COR-L47 (cell line): ENCODE measurements around the gene PANX1.

ENCODE experiments used
- DNase-seq: peaks from one replicate; lab custom pipeline; 2025; lab: John Stamatoyannopoulos, UW

PANX1 gene

DNA sequence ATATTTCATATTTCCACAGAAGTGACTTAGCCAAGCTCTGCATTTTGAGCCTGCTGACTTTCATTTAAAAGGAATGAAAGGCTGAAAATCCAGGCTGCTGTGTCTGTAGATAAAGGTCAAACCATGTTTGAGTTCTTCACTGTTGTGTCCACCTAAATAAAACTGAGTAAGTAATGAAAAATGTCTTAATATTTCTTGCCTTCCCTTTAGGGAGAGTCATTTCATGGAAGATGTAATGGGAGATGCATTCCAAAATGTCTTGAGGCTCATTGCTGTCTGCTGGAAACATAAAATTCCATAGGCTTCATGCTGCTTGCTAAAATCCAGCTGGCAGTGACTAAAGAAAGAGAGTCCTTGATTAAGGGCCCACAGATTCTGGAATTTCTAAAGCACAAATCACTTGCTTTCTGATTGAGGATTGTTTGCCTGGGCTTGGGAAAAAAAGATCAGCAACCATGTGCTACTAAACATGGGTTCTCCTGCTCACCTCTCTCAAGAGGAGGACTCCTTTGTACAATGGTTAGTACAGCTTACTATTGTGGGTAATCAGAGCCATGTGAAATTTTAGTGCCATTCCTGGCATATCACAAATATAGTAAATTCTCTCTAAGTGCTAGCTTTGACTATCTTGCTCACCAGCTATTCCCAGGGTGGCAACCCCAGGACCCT is 56.9 kb downstream of the PANX1 start:
- no peak for DNase-seq

DNA sequence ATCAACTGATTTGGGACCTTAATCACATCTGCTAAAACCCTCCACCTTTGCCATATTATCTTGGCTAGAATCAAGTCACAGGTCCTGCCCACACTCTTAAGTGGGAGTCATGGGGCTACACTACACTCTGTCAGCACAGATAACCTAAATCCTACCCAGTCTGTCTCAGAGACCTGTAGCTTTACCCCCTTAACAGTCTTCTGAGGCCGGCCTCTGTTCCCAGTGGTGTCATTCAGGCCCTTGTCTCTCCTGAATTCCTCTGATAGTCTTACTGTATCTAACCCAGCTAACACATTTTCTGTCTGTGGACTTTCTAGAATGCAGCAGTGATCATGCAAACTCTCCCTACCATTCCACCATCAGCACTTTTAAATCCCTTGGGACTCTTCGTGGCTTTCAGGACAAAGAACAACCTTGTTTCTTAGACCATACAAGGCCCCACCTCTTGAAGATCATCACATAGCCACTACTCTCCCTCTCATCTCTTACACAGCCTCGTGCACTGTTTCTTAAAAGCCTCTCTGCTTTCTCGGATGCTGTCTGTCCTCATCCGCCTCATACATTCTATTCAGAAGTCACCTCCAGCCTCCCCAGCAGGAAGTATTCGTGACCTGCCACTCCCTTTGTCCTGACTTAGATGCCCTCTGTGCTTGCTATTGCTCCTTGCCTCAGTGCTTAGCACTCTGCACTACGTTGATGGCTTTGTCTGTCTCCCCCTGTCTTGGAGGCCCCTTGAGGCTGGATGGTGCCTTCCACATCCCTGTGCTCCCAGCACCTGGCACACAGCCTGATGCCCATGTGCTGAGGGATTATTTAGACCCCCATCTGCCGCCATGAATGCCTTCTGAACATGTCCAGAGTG is 57.9 kb downstream of the PANX1 start:
- DNase-seq = no peak

DNA sequence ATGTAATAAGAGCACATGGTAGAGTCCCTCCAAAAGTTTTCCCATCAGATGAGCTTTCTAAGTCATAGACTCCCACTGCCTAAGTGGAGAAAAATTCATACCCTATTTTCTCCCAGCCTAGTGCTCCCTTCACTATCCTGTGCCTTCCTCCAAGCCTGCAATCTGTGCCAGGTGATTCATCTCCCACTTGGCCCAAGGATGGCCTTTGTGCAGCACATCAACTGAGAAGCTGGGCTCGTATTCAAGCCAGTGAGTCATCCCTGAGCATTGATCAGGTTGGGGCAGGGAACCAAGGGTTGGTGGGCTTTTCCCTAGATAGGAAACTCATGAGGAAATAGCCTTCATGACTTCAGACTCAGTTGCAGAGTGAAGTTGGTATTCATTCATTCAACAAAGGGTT is 64.6 kb downstream of the PANX1 start:
- DNase-seq = no peak

DNA sequence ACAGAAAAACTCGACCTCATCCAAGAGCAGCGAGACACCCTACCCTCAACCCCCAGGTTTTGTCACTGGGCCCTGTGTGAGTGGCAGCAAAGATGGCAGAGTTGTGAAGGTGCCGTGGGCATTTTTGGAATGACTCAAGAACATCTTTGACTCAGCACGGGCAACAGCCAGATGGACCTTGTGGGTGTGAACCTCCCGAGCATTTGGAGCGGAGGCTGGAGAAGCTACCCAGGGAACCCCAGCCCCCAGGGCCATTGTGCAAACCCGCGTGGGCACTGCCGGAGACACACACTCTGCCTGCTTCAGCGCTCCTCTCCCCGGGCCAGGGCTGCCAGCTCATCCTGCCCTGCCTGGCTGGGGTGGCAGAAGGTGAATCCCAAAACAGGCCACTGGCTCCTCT is 66.1 kb downstream of the PANX1 start:
- no peak for DNase-seq

DNA sequence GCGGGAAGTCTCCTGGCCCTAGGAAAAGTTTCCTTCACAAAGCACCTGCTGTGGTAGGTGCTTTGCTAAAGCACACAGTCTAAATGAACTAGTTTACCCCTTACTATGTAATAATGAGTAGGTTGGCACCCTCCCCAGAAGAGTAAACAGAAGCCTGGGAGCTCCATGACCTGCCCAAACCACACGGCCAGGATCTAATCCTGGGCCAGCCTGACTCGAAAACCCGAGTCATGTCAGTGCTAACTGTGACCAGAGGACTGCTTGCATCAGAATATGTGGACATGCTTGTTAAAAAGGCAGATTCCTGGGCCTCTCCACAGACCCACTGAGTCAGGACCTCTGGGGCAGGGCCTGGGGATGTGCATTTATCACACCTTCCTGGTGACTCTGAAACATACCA is 67.7 kb downstream of the PANX1 start:
- DNase-seq = no peak

DNA sequence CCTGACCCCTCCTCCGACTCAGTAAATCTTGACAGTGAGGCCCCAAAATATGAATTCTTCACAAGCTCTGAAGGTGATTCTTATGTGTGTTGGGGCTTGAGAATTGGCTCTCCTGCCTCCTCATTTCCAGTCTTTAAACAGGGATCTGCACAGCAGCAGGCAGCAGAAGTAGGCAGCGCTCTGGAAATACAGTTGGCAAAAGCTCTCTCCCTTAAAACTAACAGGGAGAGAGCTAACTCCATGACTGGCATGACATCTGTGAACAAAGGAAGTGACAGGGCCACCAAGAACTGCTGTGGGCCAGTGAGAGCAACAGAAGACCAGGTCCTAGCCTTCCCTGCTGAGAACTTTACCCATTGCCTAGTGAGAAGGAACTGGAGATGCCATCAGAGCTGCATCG is 70.1 kb downstream of the PANX1 start:
- DNase-seq = no peak

DNA sequence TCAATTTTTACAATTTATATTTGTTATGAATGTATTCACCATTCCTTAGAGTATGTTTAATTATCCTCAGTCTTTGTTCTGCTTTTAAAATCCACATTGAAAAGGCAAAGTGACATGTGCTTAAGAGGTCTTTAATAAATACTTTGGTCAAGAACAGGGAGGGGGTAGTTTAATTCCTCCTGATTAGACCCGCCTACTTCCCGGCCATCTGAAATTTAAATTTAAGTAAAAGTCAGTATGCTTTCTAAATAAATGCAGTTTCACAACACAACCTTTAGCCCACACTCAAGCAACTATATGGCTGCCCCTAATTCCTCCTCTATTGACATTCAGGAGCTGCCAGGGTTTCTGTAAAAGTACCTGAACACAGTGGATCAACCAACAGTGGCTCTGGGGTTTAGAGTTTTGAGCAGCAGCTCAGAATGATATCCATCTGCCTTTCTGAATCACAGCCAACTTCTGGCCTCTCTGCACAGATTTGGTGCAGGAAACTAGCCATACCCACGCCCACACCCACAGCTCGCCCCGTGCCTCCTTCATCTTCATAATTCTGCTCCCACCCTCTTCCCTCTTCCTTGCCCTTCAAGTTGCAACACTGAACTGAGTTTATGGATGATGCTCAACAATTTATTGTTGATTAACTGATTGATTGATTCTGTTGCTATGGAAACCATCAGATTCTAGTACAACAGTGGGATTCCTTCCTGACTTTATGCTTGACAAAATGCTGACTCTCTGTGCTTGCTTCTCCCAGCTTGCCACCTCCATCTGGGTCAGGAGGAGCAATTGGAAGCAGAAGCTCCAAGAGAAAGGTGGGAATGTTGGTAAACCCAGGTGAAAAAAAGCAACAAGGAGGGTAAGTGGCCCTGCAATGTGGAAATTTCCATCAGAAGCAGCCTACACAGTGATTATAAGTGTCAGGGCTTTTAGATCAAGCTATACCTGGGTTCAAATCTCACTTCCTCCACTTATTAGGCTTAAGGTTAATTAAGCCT is 70.8 kb downstream of the PANX1 start:
- no peak for DNase-seq

DNA sequence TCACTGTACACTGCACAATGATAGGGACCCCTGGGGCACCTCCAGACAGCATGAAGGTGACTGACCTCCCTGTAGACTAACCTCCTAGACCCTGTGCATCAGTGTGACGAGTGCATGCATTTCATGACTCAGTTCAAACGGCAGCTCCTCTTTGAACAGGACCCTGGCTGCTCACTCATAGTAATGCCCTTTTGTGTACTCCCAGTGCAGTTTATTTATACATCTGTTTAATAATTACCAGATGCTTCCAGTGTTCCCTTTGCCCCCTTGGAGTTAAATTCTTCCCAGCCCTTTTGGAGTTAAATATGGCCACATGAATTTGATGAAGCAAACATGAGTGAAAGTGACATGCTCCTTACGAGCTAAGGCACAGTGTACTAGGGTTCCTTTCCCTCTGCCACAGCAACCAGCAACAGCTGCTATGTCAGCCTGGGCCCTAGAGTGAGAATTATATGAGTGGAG is 72.4 kb downstream of the PANX1 start:
- no peak for DNase-seq

DNA sequence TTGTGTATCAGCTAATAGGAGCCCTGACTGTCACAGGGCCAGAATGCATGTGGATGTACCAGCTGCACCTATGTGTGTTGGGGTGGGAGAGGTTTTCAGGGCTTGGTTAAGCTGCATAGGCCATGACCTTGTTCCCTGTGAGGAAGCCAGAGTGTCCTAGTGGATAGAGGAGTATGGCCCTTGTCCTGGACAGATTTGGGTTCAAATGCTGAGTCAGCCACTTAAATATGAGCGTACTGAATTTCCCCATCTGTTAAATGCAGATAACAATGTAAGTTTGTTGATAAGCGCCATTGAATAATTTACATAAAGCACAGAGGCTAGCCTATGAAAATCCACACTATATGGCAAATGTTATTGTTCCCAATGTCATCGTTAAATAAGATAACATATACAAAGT is 74.4 kb downstream of the PANX1 start:
- DNase-seq = no peak

DNA sequence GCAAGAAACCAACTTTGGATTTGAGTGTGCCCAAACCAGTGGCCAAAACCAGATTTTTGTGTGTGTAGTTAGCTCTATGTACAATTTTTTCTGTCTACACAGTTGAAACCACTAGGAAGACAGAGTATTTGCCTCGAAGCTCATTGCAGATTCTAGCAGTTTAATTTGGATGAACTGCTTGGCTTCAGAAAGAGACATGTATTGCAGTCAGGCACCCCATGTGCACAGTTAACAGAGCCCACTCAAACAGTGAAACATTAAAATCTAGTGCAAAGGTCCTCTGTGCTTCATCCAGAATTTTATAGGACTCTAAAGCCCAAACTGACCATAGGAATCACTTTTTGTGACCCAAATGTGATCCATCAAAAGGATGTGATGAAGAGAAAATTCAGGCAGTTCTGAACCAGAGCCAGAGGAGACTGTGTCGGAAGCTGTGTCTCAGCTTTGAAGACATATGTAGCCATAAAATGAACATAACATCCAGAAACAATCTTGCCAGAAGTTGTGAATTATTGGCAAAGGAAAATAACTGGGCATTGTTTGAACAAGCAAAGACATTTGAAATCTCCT is 82.7 kb downstream of the PANX1 start:
- DNase-seq = no peak

DNA sequence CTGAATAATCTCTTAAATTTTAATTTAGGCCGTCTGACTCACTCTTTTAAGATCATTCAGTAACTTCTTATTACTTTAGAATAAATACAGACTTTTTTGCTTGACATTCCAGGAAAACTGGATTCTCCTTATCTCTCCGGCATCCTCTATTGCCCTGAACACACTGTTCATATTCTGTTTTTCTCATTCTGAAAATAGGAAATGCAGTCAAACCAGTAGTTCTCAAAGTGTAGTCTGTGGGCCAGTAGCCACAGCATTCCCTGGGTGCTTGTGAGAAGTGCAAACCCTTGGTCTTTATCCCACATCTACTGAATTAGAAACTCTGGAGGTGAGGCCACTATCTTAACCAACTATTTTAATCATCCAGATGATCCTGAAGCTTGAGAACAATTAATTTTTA is 84.3 kb downstream of the PANX1 start:
- no peak for DNase-seq

DNA sequence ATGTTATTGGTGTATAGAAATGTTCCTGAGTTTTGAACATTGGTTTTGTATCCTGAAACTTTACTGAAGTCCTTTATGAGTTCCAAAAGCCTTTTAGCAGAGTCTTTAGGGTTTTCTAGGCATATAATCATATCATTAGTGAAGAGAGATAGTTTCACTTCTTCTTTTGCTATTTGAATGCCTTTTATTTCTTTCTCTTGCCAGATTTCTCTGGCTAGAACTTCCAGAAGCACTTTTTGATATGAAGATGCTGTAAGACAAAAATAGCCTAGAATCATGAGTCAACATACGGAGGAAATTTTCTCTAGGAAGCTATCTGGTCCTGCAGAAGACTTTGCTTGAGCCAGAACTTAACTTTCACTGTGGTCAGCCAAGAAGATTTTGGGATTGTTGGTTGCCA is 89.1 kb downstream of the PANX1 start:
- no peak for DNase-seq

DNA sequence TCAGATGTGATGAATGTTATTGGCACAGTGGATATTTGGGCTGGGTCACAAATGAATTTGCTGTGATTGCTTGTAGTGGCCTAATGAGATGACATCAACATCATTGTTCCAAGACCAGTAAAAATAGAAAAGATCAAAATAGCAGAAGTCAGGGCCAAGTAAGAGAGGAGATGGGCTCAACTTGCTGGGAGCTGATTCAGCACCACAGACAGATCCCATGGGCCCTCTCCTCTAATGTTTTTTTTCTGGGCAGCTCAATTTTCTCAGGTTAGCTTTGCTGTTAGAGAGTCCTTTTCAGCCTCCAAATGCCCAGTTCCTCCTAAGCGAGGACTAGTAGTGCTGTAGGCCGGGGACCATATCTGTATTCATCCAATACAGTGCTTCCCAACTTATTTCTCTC is 89.7 kb downstream of the PANX1 start:
- no peak for DNase-seq

DNA sequence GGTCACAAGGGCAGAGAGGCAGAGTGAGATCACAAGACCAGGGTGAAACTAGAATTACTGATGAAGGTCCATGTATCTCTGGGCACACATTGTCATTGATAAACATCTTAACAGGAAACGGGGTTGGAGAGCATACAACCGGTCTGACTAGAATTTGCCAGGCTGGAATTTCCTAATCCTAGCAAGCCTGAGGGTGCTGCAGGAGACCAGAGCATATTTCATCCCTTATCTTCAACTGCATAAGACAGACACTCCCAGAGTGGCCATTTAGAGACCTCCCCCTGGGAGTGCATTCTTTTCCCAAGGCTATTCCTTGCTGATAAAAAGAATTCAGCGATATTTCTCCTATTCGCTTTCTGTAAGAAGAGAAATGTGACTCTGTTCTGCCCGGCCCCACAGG is 91.1 kb downstream of the PANX1 start:
- DNase-seq = no peak

DNA sequence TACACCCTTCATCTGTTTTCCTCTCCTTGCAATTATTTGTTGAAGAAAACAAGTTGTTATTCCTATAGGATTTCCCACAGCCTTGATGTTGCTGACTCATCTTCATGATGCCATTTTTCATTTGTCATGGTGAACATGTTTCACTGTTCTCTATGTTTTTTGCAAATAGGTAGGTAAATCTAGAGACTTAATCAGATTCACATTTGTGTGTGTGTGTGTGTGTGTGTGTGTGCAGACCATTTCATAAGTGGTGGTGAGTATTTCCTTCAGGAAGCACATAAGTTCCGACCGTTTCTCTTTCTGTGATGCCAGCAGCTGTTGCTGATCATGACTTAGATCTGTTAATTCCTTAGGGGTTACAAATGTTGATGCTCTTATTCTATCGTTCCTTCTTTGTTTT is 95.4 kb downstream of the PANX1 start:
- no peak for DNase-seq
